ENCODE results near the gene LRRK2.

GRCh38 chr12:40376533-40377267 lies 151.9 kb downstream of the LRRK2 start:
- TF ChIP-seq CTCF (optimal IDR thresholded peaks at IDR 0.05 in 1 of 3, IDR thresholded peaks at IDR 0.05 in 1 of 3, conservative IDR thresholded peaks at IDR 0.05 in 1 of 3; ENCODE audit: extremely low read depth in 1 of 3, insufficient read depth in 2 of 3, low read length in 3 of 3) (no peak), EZH2 (IDR thresholded peaks at IDR 0.05; ENCODE audit: low read length) (no peak)

All from keratinocyte (primary cell).